HepG2 (cell line): ENCODE data around the gene ID3. TPM values are rescaled to one million over a fixed set of nuclear protein-coding genes. Genes with fewer than 3 reads are reported as not detected.
"Not testable (repeated sequence)": the region's sequence is repeated elsewhere in the genome, so short reads cannot be mapped to it uniquely, and the experiment has no call there.

Source experiments
- ATAC-seq: fragments of 200-7000 bp; cut with Tn5 transposase; 3 replicates; pipeline ENCODE4 v1.9.1; 2020; ENCODE audit warnings: mild to moderate bottlenecking, moderate library complexity
- BruUV-seq: library from RNA; stranded (reverse); fragments of 400-500 nt; replicated peaks from 2 replicates; lab custom pipeline; 2021; lab: Mats Ljungman, UMichigan
- CTCF ChIA-PET: fragments of 300-600 bp; formaldehyde crosslinking; extraction: SDS; loops from one replicate; lab custom pipeline; 2021; ENCODE audit warnings: low total read pairs, inconsistent platforms, low intra/inter-chr PET ratio; lab: Yijun Ruan, JAX
- POLR2A ChIA-PET: fragments of 350-600 bp; sonication (Branson Sonifier 250); formaldehyde crosslinking; loops from one replicate; lab custom pipeline; 2020; ENCODE audit warnings: antibody characterized with exemption, inconsistent platforms; lab: Yijun Ruan, JAX
- DNase-seq: peaks from one replicate; pipeline ENCODE4 v3.0.0-alpha.2; 2015; ENCODE audit warnings: low spot score
- FAIRE-seq: peaks from 3 replicates; lab custom pipeline; 2011; peaks lifted over from hg19 to GRCh38; lab: Jason Lieb, UNC
- H2AFZ ChIP-seq: one replicate; pipeline ENCODE4 v1.6.1; 2011; ENCODE audit warnings: low read length, inconsistent platforms
- H3K27ac ChIP-seq: fragments of 300-600 bp; 3 replicates; pipeline ENCODE4 v1.8.0; 2011; ENCODE audit warnings: mixed run types, mild to moderate bottlenecking, mixed read lengths, low read length, inconsistent platforms; ENCODE audit not compliant: insufficient read depth; ENCODE audit errors: extremely low read length
- H3K27me3 ChIP-seq, 2 experiments: fragments of 200-600 bp in 1 of 2; 2 replicates in 1 of 2; 3 replicates in 1 of 2; pipeline versions ENCODE4 v1.6.0 to v1.8.0; 2011; ENCODE audit warnings: low read length in 2 of 2, mild to moderate bottlenecking in 2 of 2, moderate library complexity in 2 of 2, inconsistent platforms in 1 of 2; ENCODE audit not compliant: insufficient read depth in 2 of 2, control insufficient read depth in 1 of 2
- H3K36me3 ChIP-seq, 2 experiments: fragments of 200-600 bp in 1 of 2; replicated peaks in 1 of 2; 2 replicates in 1 of 2; 3 replicates in 1 of 2; pipeline versions ENCODE4 v1.5.1 to v1.8.0; 2011; ENCODE audit warnings: low read length in 2 of 2, inconsistent platforms in 1 of 2; ENCODE audit not compliant: insufficient read depth in 2 of 2, control insufficient read depth in 1 of 2
- H3K4me1 ChIP-seq: 2 replicates; pipeline ENCODE4 v1.5.1; 2012; ENCODE audit warnings: low read length, inconsistent platforms; ENCODE audit not compliant: insufficient read depth
- H3K4me2 ChIP-seq: 2 replicates; pipeline ENCODE4 v1.6.0; 2011; ENCODE audit warnings: low read depth, low read length, inconsistent platforms
- H3K4me3 ChIP-seq, 3 experiments: fragments of 200-600 bp in 1 of 3; sonication (generic), shearing (Covaris generic) in 1 of 3; replicated peaks in 1 of 3; 2 replicates each; pipeline ENCODE4 v1.5.1; 2011 to 2016; ENCODE audit warnings: low read length in 3 of 3, inconsistent platforms in 2 of 3, low read depth in 2 of 3, mild to moderate bottlenecking in 2 of 3, control low read depth in 1 of 3, mixed read lengths in 1 of 3; ENCODE audit not compliant: insufficient read depth in 1 of 3
- H3K79me2 ChIP-seq: one replicate; pipeline ENCODE4 v1.6.1; 2011; ENCODE audit warnings: low read length, inconsistent platforms; ENCODE audit not compliant: insufficient read depth
- H3K9ac ChIP-seq: 2 replicates; pipeline ENCODE4 v1.6.0; 2011; ENCODE audit warnings: mild to moderate bottlenecking, low read depth, low read length, inconsistent platforms; ENCODE audit not compliant: insufficient read depth
- H3K9me3 ChIP-seq: 2 replicates; pipeline ENCODE4 v1.5.1; 2012; ENCODE audit warnings: mild to moderate bottlenecking, low read length
- H4K20me1 ChIP-seq: 2 replicates; pipeline ENCODE4 v1.6.0; 2011; ENCODE audit warnings: inconsistent platforms, mild to moderate bottlenecking, low read length, moderate library complexity; ENCODE audit not compliant: insufficient read depth
- BORCS8-MEF2B ChIP-seq: sonication (generic); formaldehyde crosslinking; IDR thresholded peaks from 2 replicates; pipeline ENCODE4 v1.8.0; 2022; ENCODE audit warnings: mild to moderate bottlenecking, missing genetic modification reagents
- ZNF121 ChIP-seq: sonication (generic); formaldehyde crosslinking; IDR thresholded peaks from 2 replicates; pipeline ENCODE4 v1.5.0; 2020; ENCODE audit warnings: mild to moderate bottlenecking, missing genetic modification reagents
- ZNF460 ChIP-seq: sonication (generic); formaldehyde crosslinking; IDR thresholded peaks from 2 replicates; pipeline ENCODE4 v1.5.1; 2020; ENCODE audit warnings: missing genetic modification reagents, mild to moderate bottlenecking, borderline replicate concordance
- WGBS: methylation state at CpG from one replicate; pipeline ENCODE4 v1.1.6; 2017; ENCODE audit warnings: low lambda C conversion rate; 5-methylcytosine and 5-hydroxymethylcytosine counted together
- in situ Hi-C: cut with HindIII; loops from 2 replicates; pipeline ENCODE4 v1.10.0; 2017; ENCODE audit warnings: low pct_unique_long_range_greater_than_20kb; ENCODE audit not compliant: extremely low pct_ligation_motif_present
- intact Hi-C: fragments of 100-400 bp; cut with micrococcal nuclease; formaldehyde crosslinking; loops from one replicate; pipeline ENCODE4 v1.10.0; 2022; ENCODE audit not compliant: unreplicated experiment
- polyA plus RNA-seq, 8 experiments: library from polyadenylated mRNA; depleted of rRNA in 3 of 8; stranded (reverse) in 7 of 8; unstranded in 1 of 8; fragments of >200 nt; fragmentation: Illumina TruSeq in 4 of 8; extraction: Trizol in 4 of 8; gene quantifications; 2 replicates each; pipeline versions ENCODE4 v1.2.1 to v1.2.3, GENCODE V29; 2011 to 2016; ENCODE audit warnings: low read depth in 4 of 8, missing spikeins in 1 of 8, mixed read lengths in 1 of 8; ENCODE audit not compliant: insufficient read depth in 1 of 8
- total RNA-seq, 5 experiments: library from RNA; depleted of rRNA; stranded (reverse); fragments of >200 nt; fragmentation: Illumina TruSeq; extraction: Trizol; gene quantifications; 2 replicates each; pipeline ENCODE4 v1.2.3, GENCODE V29; 2016; ENCODE audit warnings: low read depth in 1 of 5

ID3 gene
- total and polyA plus RNA-seq, 2 of the 13 experiments (the other 11 are each of a cell fraction or from before 2014, with no cell fraction given) = 64.8 to 115 TPM

- POLR2A ChIA-PET, BruUV-seq, H3K27me3 ChIP-seq, in situ Hi-C loops, ATAC-seq, H3K4me2 ChIP-seq, H3K4me3 ChIP-seq, FAIRE-seq, H3K9me3 ChIP-seq, H3K9ac ChIP-seq, H2AFZ ChIP-seq, H3K27ac ChIP-seq, H3K79me2 ChIP-seq, H4K20me1 ChIP-seq, DNase-seq, CTCF ChIA-PET, intact Hi-C loops, H3K36me3 ChIP-seq: not testable (repeated sequence)
- TF ChIP-seq ZNF121 = 0 out of 2 replicates have a peak, but pooled peaks have one; percentile 39
- peaks cover 48% of the 10 kb centered on the region for H3K4me1 ChIP-seq
Measured at GRCh38 chr1:23583727-23584126, 24.4 kb upstream of the ID3 start.

GRCh38 chr1:23582820-23583219 lies 23.5 kb upstream of the ID3 start:
- Histone ChIP-seq H3K36me3 (no peaks in the 10 kb centered on the region), H3K9ac (no peak overlapping the region), H3K4me1 (peaks cover 48% of the 10 kb centered on the region), H3K27ac (no peak overlapping the region), H3K9me3 (no peaks in the 10 kb centered on the region), H2AFZ (no peak overlapping the region)
- 33% methylated on average over 4 of the region's 4 CpGs for WGBS
- CTCF ChIA-PET = no interaction called here
- POLR2A ChIA-PET = interaction anchor here (1.4 kb wide), 1 partner anchor 20 kb away, joined by 3 read pairs; no protein-coding TSS in a partner anchor
- in situ Hi-C loops (no loop called here), intact Hi-C loops (no loop called here)
- BruUV-seq = no TSS peak
- no peak for FAIRE-seq
- TF ChIP-seq BORCS8-MEF2B (CRISPR knock-in tag) = no peak
- TF ChIP-seq ZNF460 (CRISPR knock-in tag) = peak; percentile 34; the same call in 1 of the 2 replicates
- TF ChIP-seq, all 625 proteins: peak for 1
- no peaks in the 10 kb centered on the region for H4K20me1 ChIP-seq
- H3K27me3 ChIP-seq = no peaks in the 10 kb centered on the region; a peak in 1 of 5 replicates
- H3K79me2 ChIP-seq = no peaks in the 10 kb centered on the region
- H3K4me3 ChIP-seq = no peak overlapping the region
- H3K4me2 ChIP-seq = no peak overlapping the region
- DNase-seq = no peak
- ATAC-seq = no peak
